Pancreas (tissue), 10 donors: Measurements from ENCODE around the gene CREBBP. TPM values are rescaled to one million over a fixed set of nuclear protein-coding genes. Genes with fewer than 3 reads are reported as not detected.

Experiments
- ATAC-seq, 4 donors: fragments of 200-7000 bp; cut with Tn5 transposase; one replicate each; pipeline versions ENCODE4 v1.8.0 to v1.9.1; 2020; ENCODE audit warnings: mild to moderate bottlenecking in 4 of 4, moderate library complexity in 4 of 4
- DNase-seq, 6 donors: peaks; one replicate each; pipeline ENCODE4 v3.0.0-alpha.2; 2020
- FAIRE-seq: peaks from 2 replicates; lab custom pipeline; 2012; peaks lifted over from hg19 to GRCh38; lab: Jason Lieb, UNC
- H3K27ac ChIP-seq, 4 donors: fragments of 200-600 bp; sonication (generic); 1 replicate in 3 of 4; 2 replicates in 1 of 4; pipeline versions ENCODE4 v1.5.0 to v1.8.0; 2020
- H3K27me3 ChIP-seq, 4 donors: fragments of 200-600 bp; one replicate each; pipeline ENCODE4 v1.8.0; 2021
- H3K36me3 ChIP-seq, 3 donors: fragments of 200-600 bp; sonication (generic) in 1 of 3; one replicate each; pipeline versions ENCODE4 v1.5.0 to v1.8.0; 2020 to 2021
- H3K4me1 ChIP-seq, 3 donors: fragments of 200-600 bp; one replicate each; pipeline ENCODE4 v1.8.0; 2021
- H3K4me3 ChIP-seq, 4 donors: fragments of 200-600 bp; sonication (generic) in 2 of 4; one replicate each; pipeline versions ENCODE4 v1.5.0 to v1.8.0; 2020 to 2021
- H3K9me3 ChIP-seq, 4 donors: fragments of 200-600 bp; one replicate each; pipeline ENCODE4 v1.8.0; 2021
- WGBS, 2 donors: extraction: QIAGEN DNeasy Blood & Tissue Kit; methylation state at CpG; one replicate each; pipeline ENCODE4 v1.1.7; 2013; 5-methylcytosine and 5-hydroxymethylcytosine counted together
- intact Hi-C, 3 donors: fragments of 100-400 bp; cut with DNase I; formaldehyde crosslinking; loops; one replicate each; pipeline versions ENCODE4 v1.11.1 to v1.14.2; 2022
- polyA plus RNA-seq, 2 donors: library from polyadenylated mRNA; stranded (reverse); fragments of 200-250 nt; gene quantifications; one replicate each; pipeline ENCODE4 v1.2.3, GENCODE V29; 2013
- total RNA-seq, 6 donors: library from RNA; stranded (reverse); fragmentation: NEBNext Ultra II Directional in 4 of 6; extraction: Animal tissue kit (Norgen Biotek cat#: 25700) in 4 of 6; gene quantifications; one replicate each; pipeline versions ENCODE4 v1.2.1 to v1.2.4, GENCODE V29; 2021 to 2023
- TF ChIP-seq, protein P1 (sequence below), 4 donors: fragments of 200-600 bp; sonication (generic) in 3 of 4; IDR thresholded peaks; one replicate each; pipeline versions ENCODE4 v1.5.0 to v1.8.0; 2021; ENCODE audit warnings: antibody characterized with exemption in 4 of 4
- donor health status: healthy with polysubstance abuse.
- donor health status: DM: no; HTN: no; CAD: no; lungs with moderate emphysema.
- donor health status: DM: no; HTN: no; CAD: no.
- donor health status: control.
- donor health status: control.
- donor health status: Bipolar disorder and iron deficiency.
- donor health status: DM: yes; HTN: yes; CAD: no.
- donor health status: DM: no; HTN: no; CAD: no.
- donor health status: DM: no; HTN: no; CAD: no.
- donor health status: DM: yes; HTN: yes; CAD: no.

Gene CREBBP
- total and polyA plus RNA-seq, 8 donors, result 14.4 to 49.4 (median 30.2) TPM

- H3K36me3 ChIP-seq, result peaks cover 3 to 59% (median 22%) of the 10 kb centered on the region in 3 donors
- H3K4me3 ChIP-seq, result no peak overlapping the region
- ATAC-seq, result no peak
- intact Hi-C loops, result no loop called here
- H3K27me3 ChIP-seq, result no peaks in the 10 kb centered on the region
- no peak for FAIRE-seq
- 93 to 94% methylated on average over 11 of the region's 11 CpGs for WGBS, 2 donors
- no peaks in the 10 kb centered on the region for H3K9me3 ChIP-seq
- DNase-seq, result peak in 1 of 6 donors; percentile 12
- no peak overlapping the region for H3K27ac ChIP-seq
- H3K4me1 ChIP-seq, result peaks cover 3 to 8% (median 5%) of the 10 kb centered on the region in 3 donors
- TF ChIP-seq, protein P1, sequence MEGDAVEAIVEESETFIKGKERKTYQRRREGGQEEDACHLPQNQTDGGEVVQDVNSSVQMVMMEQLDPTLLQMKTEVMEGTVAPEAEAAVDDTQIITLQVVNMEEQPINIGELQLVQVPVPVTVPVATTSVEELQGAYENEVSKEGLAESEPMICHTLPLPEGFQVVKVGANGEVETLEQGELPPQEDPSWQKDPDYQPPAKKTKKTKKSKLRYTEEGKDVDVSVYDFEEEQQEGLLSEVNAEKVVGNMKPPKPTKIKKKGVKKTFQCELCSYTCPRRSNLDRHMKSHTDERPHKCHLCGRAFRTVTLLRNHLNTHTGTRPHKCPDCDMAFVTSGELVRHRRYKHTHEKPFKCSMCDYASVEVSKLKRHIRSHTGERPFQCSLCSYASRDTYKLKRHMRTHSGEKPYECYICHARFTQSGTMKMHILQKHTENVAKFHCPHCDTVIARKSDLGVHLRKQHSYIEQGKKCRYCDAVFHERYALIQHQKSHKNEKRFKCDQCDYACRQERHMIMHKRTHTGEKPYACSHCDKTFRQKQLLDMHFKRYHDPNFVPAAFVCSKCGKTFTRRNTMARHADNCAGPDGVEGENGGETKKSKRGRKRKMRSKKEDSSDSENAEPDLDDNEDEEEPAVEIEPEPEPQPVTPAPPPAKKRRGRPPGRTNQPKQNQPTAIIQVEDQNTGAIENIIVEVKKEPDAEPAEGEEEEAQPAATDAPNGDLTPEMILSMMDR (IDR thresholded peaks at IDR 0.05), result no peak
These were observed 202.5 kb downstream of the CREBBP start for GRCh38 chr16:3677994-3678393.

GRCh38 chr16:3675601-3676130, 204.8 kb downstream of the CREBBP start:
- no peak overlapping the region for H3K4me3 ChIP-seq
- no peaks in the 10 kb centered on the region for H3K27me3 ChIP-seq
- ATAC-seq, result no peak
- H3K27ac ChIP-seq, result no peak overlapping the region
- H3K4me1 ChIP-seq, result no peaks in the 10 kb centered on the region
- no peaks in the 10 kb centered on the region for H3K9me3 ChIP-seq
- DNase-seq, result no peak
- H3K36me3 ChIP-seq, result peaks cover 3 to 62% (median 22%) of the 10 kb centered on the region in 3 donors
- TF ChIP-seq, protein P1 (IDR thresholded peaks at IDR 0.05), result no peak
- FAIRE-seq, result no peak
- intact Hi-C loops, result no loop called here
- 93 to 94% methylated on average over 24 of the region's 24 CpGs for WGBS, 2 donors

Other genes with a start within 250 kb of the CREBBP start
- gene DNASE1, start 226.0 kb downstream of the CREBBP start, total RNA-seq, result 10 to 100 TPM; 14.6 to 36.9 (median 20.6) TPM
- 10 to 100 TPM; 16.0 to 28.1 TPM for gene DNASE1, start 226.0 kb downstream of the CREBBP start, polyA plus RNA-seq
- gene TRAP1, start 163.2 kb downstream of the CREBBP start, total RNA-seq, result 100 to 1,000 TPM in 1 of 6 donors, 10 to 100 TPM in 5; 58.0 to 133 (median 82.7) TPM
- 100 to 1,000 TPM in 1 of 2 donors, 10 to 100 TPM in 1; 80.8 to 254 TPM for gene TRAP1, start 163.2 kb downstream of the CREBBP start, polyA plus RNA-seq
- 10 to 100 TPM; 17.2 to 20.9 (median 18.4) TPM for gene ADCY9, start 235.7 kb upstream of the CREBBP start, total RNA-seq
- 10 to 100 TPM in 1 of 2 donors, 1 to 10 TPM in 1; 6.6 to 10.4 TPM for gene ADCY9, start 235.7 kb upstream of the CREBBP start, polyA plus RNA-seq